Choroid plexus epithelial cell (primary cell): ENCODE measurements around the gene TSHZ3.

Experiments used
- DNase-seq: peaks from one replicate; pipeline ENCODE4 v3.0.0-alpha.2; 2010; ENCODE audit warnings: low read depth
- H3K4me3 ChIP-seq: 2 replicates; pipeline ENCODE4 v1.5.1; 2011; ENCODE audit warnings: low read depth, mild to moderate bottlenecking, control low read depth, low read length, moderate library complexity
- CTCF ChIP-seq: conservative IDR thresholded peaks from 2 replicates; pipeline ENCODE4 v1.5.1; 2011; ENCODE audit warnings: low read depth, mild to moderate bottlenecking, control low read depth, inconsistent platforms, low read length, moderate library complexity

Gene TSHZ3

GRCh38 chr19:31261019-31261602, 88.1 kb downstream of the TSHZ3 start:
- no peak overlapping the region for H3K4me3 ChIP-seq
- no peak for TF ChIP-seq CTCF
- DNase-seq = no peak

- no peak for DNase-seq
- TF ChIP-seq CTCF = no peak
- H3K4me3 ChIP-seq = no peak overlapping the region
Measured at GRCh38 chr19:31260171-31260933, 88.9 kb downstream of the TSHZ3 start.

GRCh38 chr19:31258211-31259052, 90.8 kb downstream of the TSHZ3 start:
- DNase-seq = no peak
- H3K4me3 ChIP-seq = no peak overlapping the region
- TF ChIP-seq CTCF = no peak

- no peak overlapping the region for H3K4me3 ChIP-seq
- no peak for DNase-seq
- no peak for TF ChIP-seq CTCF
Measured at GRCh38 chr19:31257426-31258130, 91.7 kb downstream of the TSHZ3 start.

- no peak overlapping the region for H3K4me3 ChIP-seq
- no peak for DNase-seq
- TF ChIP-seq CTCF = no peak
Measured at GRCh38 chr19:31257025-31257424, 92.2 kb downstream of the TSHZ3 start.

- no peak for DNase-seq
- H3K4me3 ChIP-seq = no peak overlapping the region
- TF ChIP-seq CTCF = no peak
Measured at GRCh38 chr19:31256593-31256960, 92.7 kb downstream of the TSHZ3 start.
